GM21737 (cell line): ENCODE measurements around the gene ERP44.
"Not testable (repeated sequence)": the region's sequence is repeated elsewhere in the genome, so short reads cannot be mapped to it uniquely, and the experiment has no call there.

ENCODE experiments used
- ATAC-seq: cut with Tn5 transposase; IDR thresholded peaks from one replicate; pipeline ENCODE4 v1.9.1; 2021; ENCODE audit warnings: mild to moderate bottlenecking, moderate library complexity; ENCODE audit not compliant: unreplicated experiment

ERP44 gene

GRCh38 chr9:100101608-100102007 lies 2.8 kb upstream of the ERP44 start:
- no peak for ATAC-seq

DNA sequence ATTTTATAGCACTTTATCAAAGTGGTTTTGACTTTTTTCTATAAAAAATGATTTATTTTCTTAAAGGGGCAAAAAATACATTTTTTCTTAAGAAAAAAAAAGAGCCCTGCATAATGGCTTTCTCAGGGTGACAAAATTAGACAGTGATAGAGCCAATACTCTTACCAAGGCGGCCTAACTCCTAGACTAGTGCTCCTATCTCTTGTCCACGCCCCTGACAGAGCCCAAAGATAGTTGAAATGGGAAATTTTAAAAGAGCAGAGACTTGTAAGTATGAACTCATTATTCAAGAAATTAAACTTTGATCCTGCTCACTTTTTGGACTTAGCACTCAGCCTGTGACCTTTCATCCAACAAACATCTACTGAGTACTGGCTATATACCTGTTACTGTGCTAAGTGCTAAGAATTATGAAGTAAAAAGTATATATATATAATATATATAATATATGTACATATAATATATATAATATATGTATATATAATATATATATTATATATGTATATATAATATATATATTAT lies 1.4 kb upstream of the ERP44 start:
- no peak for ATAC-seq

DNA sequence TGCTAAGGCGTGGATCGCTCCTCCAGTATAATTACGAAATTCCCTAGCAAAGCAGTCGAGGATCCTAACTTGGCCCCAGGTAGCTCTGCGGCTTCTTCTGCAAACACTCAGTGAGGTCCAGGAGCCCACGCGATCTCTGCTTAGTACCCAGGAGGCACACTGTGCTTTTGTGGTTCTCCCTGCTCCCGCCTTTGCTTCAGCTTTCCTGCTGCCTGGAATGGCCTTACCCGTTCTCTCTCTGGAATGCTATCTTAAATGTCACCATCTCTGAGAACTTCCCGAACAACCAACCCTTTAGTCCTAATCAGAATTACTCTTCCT lies 882 bp upstream of the ERP44 start:
- peak; percentile 0 for ATAC-seq

DNA sequence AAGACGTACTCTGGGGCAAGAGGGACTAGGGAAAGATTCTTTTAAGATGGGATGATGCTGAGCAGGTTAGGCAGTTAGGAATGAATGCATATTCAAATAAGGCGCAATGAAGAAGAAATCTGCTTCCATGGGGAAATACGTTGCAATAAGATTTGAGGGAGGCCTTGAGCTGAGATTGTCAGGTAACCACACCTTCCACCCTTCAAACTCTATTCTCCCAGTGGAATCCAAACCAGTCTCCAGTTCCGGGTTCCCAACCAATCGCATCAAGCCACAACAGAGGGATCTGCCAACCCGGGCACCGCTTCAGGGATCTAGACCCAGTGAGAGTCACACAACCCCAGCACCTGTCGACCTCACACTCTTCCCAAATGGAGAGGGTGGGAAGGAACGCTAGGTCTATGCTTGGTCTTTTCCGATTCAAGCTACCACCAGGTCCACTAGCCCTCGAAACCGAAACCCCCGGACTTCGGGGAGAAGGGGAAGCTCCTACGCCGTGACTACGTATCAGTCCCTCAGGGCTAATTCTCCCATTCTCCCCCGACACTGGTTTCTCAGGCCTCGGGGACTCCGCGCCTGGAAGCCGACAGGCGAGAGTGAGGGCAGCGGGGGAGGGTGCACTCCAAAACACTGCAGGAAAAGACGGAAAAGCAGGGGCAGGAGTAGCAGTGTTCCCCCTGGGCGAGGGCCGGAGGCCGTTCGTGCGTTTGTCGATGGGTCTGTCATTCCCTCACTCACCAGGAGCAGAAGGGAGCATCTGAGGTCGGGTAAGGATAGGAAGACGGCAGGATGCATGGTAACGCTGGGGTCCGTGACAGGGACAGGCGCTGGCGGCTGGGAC lies 534 bp downstream of the ERP44 start:
- no peak for ATAC-seq

- ATAC-seq = no peak
Observed at GRCh38 chr9:100096378-100096916, 2.4 kb downstream of the ERP44 start.

- not testable (repeated sequence) for ATAC-seq
Observed at GRCh38 chr9:100094411-100094810, 4.4 kb downstream of the ERP44 start.

DNA sequence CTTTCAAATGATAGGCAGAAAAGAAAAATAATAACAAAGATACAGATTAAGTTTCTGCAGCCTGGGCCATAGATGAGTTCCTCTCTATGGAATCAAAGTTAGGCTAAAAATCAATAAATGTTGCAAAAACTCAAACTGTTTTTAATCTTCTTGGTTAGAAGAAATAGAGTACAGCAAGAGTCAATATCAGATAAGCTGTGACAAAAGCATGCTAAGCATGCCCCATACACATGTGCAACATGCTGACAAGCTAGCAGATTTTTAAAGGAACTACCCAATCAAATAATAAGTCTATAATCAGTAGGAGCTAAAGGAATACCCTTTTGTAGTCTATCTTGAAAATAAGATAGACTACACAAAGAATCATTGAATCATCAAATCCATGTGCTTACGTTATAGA lies 6.7 kb downstream of the ERP44 start:
- ATAC-seq = no peak

- no peak for ATAC-seq
Observed at GRCh38 chr9:100091650-100092049, 7.2 kb downstream of the ERP44 start.

GRCh38 chr9:100090880-100091279 lies 7.9 kb downstream of the ERP44 start:
- ATAC-seq = no peak

DNA sequence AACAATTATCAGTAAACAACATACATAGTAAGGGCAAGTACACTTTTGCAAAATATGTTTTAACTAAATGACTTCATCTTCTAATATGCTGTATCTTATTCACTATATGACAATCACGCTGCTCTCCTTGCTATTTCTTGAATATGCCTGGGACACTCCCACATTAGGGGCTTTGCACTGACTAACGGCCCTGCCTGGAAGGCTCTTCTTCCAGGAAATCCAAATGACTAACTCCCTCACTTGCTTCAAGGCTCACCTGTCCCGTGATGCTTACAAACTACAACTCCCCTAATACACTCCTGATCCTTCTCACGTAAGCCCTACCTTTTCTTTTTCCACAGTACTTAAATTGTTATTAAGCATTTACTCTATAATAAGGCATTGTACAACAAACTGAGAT lies 10.6 kb downstream of the ERP44 start:
- no peak for ATAC-seq

DNA sequence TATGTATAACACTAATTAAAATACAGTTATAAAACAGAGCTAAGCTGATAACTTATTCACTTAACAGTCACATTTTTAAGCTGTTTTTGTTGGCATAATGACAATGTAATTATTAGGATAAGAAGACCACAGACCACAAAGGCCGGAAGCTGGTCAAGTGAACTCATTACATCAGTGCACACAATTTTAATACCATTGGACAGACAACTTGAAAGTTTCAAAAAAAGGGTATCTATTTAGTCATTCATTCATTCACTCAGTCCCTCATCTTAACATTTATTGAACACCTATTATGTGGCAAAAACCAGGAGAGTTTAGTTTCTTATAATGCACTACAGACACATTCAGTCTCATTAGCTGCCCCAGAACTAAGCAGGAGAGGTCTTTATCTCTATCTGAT lies 11.6 kb downstream of the ERP44 start:
- no peak for ATAC-seq

DNA sequence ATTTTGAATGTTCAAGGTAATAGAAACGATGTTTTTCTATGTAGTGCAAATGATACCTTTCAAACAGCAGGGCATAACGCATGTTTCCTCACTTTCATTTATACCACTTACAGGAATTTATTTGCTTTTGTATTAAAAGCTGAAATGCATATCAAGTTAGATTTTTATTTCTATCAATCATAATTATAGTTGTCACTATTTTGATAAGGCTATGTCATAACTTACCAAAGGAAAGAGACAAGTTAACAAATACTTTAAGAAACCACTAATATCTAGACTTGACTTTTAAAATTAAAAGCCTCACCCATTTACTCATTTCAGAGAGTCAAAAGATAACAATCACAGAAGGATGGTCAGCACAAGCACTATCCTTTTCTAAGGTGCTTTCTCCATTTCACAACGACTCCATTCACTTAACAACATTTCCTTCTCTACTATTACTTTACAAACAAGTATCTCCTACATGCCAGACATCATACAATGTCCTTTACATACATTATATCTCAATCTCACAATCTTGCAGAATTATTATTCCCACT lies 12.6 kb downstream of the ERP44 start:
- no peak for ATAC-seq

GRCh38 chr9:100084734-100085133 lies 14.1 kb downstream of the ERP44 start:
- ATAC-seq = peak; percentile 82

DNA sequence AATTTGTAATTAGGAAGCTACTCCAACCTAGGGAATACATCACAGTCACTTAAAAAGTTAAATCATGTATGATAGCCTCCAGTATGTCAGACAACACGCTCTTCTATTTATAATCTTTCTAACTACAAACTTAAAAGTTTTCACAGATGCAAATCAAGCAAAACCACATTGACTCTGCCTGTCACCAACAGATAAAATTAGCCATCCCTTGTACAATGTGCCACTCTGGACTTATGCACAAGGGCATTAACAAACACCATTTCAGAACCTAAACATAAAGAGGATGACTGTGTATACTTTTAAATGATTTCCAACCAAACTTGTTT lies 14.7 kb downstream of the ERP44 start:
- ATAC-seq = peak; percentile 50

GRCh38 chr9:100083448-100084127 lies 15.2 kb downstream of the ERP44 start:
- ATAC-seq = peak; percentile 35

- no peak for ATAC-seq
Observed at GRCh38 chr9:100082782-100083181, 16.0 kb downstream of the ERP44 start.

GRCh38 chr9:100076256-100076655 lies 22.5 kb downstream of the ERP44 start:
- not testable (repeated sequence) for ATAC-seq

GRCh38 chr9:100074989-100075388 lies 23.8 kb downstream of the ERP44 start:
- no peak for ATAC-seq

DNA sequence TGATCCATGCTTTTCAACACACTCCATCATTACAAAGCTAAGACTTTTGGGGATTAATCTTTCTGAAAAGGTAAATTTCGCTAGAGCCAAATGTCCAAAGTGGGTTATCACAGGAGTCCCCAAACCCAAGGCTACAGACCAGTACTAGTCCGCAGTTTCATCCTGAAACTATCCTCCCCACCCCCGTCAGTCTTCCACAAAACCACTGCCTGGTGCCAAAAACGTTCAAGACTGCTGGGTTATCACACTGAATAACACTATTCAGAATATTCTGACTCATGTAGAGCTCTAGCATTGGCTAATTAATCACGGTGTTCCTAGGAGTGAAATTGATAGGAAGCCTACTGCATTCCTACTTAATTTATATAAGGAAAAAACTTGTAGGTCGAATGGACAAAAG lies 24.7 kb downstream of the ERP44 start:
- no peak for ATAC-seq

- no peak for ATAC-seq
Observed at GRCh38 chr9:100072805-100073204, 26.0 kb downstream of the ERP44 start.

- no peak for ATAC-seq
Observed at GRCh38 chr9:100071271-100071670, 27.5 kb downstream of the ERP44 start.
